Epithelial cell of proximal tubule (primary cell): ENCODE results near the gene KRT6B. TPM values are rescaled to one million over a fixed set of nuclear protein-coding genes. Genes with fewer than 3 reads are reported as not detected.
"Not testable (repeated sequence)": the region's sequence is repeated elsewhere in the genome, so short reads cannot be mapped to it uniquely, and the experiment has no call there.

Experiments
- DNase-seq: peaks from one replicate; pipeline ENCODE4 v3.0.0-alpha.2; 2011; ENCODE audit warnings: low read depth
- H3K4me3 ChIP-seq: 2 replicates; pipeline ENCODE4 v1.5.1; 2011; ENCODE audit warnings: low read depth, mild to moderate bottlenecking, low read length
- total RNA-seq: library from RNA; depleted of rRNA; stranded (reverse); fragments of >200 nt; gene quantifications from 2 replicates; pipeline ENCODE4 v1.2.3, GENCODE V29; 2015
- TF ChIP-seq, protein P1 (sequence below): conservative IDR thresholded peaks from 2 replicates; pipeline ENCODE4 v1.5.1; 2012; ENCODE audit warnings: low read depth, mild to moderate bottlenecking, low read length

The KRT6B gene
- total RNA-seq, 1 donor from 2014 or later = not detected

DNA sequence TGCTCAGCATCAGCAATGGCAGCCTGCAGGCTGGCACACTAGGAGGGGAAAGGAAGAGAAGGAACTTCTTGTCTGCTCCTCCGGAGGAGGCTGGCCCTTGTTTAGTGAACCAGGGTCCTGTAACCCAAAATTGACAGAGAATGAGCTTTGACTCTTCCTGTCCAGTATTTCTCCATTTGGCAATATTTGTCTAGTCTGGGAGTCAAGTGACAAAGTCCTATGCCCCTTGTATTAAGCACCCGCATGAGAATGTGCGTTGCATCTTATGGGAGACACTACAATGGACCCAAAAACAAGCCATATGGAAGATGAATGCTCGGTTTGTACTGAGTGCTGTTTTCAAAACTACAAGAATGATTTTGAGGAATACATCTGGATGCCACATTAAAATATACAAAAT, 17.9 kb upstream of the KRT6B start:
- TF ChIP-seq, protein P1, sequence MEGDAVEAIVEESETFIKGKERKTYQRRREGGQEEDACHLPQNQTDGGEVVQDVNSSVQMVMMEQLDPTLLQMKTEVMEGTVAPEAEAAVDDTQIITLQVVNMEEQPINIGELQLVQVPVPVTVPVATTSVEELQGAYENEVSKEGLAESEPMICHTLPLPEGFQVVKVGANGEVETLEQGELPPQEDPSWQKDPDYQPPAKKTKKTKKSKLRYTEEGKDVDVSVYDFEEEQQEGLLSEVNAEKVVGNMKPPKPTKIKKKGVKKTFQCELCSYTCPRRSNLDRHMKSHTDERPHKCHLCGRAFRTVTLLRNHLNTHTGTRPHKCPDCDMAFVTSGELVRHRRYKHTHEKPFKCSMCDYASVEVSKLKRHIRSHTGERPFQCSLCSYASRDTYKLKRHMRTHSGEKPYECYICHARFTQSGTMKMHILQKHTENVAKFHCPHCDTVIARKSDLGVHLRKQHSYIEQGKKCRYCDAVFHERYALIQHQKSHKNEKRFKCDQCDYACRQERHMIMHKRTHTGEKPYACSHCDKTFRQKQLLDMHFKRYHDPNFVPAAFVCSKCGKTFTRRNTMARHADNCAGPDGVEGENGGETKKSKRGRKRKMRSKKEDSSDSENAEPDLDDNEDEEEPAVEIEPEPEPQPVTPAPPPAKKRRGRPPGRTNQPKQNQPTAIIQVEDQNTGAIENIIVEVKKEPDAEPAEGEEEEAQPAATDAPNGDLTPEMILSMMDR = no peak
- no peak for DNase-seq
- no peak overlapping the region for H3K4me3 ChIP-seq

DNA sequence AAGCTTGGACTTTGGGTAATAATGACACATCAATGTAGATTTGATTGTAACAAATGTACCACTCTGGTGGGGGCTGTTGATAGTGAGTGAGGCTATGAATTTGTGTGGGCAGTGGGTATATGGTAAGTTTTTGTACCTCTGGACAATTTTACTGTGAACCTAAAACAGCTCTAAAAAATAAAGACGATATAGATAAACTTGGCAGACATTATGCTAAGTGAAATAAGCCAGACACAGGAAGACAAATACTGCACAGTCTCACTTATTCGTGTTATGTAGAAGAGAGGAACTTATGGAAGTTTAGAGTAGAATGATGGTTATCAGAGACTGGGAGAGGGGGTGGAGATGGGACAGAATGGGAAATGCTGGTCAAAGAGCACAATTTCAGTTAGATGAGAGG, 13.0 kb upstream of the KRT6B start:
- TF ChIP-seq, protein P1 = no peak
- no peak overlapping the region for H3K4me3 ChIP-seq
- DNase-seq = no peak

DNA sequence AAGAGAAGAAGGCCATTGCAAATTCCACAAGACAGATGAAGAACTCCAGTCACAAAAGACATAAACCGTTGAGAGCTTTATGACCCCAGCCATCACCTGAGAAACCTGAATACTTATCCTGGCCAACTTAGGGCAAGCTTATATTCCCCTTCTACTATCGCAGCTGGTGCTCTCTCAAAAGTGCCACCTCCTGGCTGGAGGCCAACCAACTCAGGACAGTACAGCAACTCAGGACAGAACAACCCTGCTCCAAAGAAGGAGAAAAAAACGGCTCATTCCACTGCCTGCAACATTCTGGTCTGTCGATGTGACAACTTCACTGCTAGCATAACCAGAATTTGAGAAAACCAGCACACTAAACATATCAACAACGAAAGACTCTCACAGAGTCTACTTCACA, 9.7 kb upstream of the KRT6B start:
- TF ChIP-seq, protein P1 = no peak

DNA sequence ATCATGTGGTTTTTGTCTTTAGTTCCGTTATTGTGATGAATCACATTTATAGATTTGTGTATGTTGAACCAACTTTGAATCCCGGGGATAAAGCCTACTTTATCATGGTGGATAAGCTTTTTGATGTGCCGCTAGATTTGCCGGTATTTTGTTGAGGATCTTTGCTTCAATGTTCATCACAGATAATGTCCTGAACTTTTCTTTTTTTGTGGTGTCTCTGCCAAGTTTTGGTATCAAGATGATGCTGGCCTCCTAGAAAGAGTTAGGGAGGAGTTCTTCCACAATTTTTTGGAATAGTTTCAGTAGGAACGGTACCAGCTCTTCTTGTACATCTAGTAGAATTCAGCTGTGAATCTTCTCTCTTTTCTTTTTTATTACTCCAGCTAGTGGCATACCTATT, 6.9 kb upstream of the KRT6B start:
- DNase-seq = no peak
- TF ChIP-seq, protein P1 = no peak
- no peak overlapping the region for H3K4me3 ChIP-seq

More for the DNA sequence above, 9.7 kb upstream of the KRT6B start:
- no peak for DNase-seq
- no peak overlapping the region for H3K4me3 ChIP-seq

DNA sequence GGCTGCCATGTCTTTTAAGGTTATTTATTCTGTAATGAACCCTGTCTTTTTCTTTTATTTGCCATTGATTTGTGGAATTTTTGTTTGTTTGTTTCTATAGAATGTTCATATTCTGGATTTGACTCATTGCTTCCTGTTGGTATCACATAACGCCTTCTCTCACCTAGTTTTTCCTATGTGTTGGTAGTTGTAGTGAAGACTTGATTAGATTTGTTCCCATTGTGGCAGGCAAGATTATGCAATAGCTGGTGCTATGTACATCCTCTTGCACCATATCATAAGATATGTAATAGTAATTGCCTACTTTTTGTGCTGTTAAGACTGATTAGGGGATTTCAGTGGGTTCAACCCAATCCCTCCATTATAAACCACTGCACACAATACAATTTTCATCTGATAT, 3.9 kb upstream of the KRT6B start:
- TF ChIP-seq, protein P1 = no peak
- no peak for DNase-seq
- H3K4me3 ChIP-seq = no peak overlapping the region

DNA sequence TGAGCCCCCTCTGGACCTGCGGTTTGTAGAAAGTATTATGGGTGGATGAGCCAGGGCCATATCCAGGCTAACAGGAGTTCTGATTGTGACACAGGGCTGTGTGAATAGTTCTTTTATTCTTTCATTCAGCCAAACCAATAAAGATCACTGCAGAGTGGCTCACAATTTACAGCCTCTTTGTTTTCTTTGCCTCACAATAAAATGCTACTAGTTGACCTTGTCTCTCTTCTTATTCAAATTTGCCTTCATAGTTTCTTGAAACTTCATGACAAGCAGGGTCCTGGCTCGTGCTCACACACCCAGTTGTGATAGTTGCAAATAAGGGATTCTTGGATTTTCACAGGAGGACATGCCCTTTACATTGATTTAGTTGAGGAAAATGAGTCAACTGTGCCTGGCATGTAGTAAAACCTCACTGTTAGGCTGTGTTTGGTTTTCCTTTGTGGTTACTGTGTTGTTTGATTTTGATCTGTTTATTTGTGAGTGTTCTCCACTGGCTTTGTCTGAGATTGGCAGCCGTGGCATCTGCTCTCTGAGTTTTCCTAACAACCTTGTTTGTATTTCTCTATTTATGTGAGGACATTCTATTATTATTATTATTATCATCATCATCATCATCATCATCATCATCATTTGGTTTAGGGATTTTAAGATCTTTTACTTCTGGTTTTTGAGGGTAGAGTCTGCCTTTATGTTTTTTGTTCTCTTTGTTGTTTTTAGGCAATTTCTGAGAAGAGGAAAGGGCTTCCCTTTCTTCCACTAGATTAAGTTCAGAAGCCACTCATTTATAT, 2.7 kb upstream of the KRT6B start:
- no peak for DNase-seq
- H3K4me3 ChIP-seq = no peak overlapping the region
- TF ChIP-seq, protein P1 = no peak

DNA sequence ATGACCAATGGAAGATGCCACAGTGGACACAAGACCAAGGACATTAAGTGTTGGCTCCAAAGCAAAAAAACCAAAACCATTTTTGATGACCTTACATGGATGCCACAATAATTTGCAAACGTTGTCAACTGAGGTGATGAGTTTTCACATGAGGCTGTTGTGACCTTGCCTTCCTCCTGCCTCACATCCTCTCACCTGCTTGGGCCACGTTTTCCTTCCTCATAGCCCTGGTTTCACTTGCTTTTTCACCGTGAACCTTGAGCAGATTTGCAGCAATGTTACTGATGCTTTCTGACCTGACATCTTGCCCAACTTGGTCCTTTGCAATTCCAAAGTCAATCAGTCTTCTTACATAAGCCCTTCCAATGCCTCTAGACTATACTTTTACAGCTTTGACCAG, 3.7 kb downstream of the KRT6B start:
- TF ChIP-seq, protein P1 = no peak
- H3K4me3 ChIP-seq = no peak overlapping the region
- no peak for DNase-seq

DNA sequence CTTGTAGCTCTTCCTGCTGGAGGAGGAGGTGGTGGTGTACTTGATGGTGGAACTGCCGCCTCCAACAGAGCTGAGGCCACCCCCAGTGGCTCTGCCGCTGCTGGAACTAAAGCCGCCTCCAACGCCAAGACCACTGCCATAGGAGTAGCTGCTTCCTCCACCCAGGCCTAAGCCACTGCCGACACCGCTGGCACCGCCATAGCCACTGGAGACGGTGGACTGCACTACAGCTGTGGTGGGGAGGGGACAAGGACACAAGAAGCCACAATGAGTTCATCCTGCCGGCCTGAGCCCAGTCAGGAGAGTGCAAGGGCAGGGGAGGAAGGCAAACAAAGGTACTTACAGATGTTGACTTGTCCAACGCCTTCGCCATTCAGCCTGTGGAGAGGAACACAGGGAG, 4.8 kb downstream of the KRT6B start:
- not testable (repeated sequence) for DNase-seq, H3K4me3 ChIP-seq
